ENCODE data around the gene OGT.

GRCh38 chrX:71496476-71496875 is 36.4 kb upstream of the OGT start:
- TF ChIP-seq CTCF (conservative IDR thresholded peaks at IDR 0.05; ENCODE audit: low read depth, low read length) (no peak), EZH2 (IDR thresholded peaks at IDR 0.05; ENCODE audit: borderline replicate concordance, low read depth, low read length, poor library complexity, severe bottlenecking) (no peak)
